ENCODE data around the gene FBF1. TPM values are rescaled to one million over a fixed set of nuclear protein-coding genes. Genes with fewer than 3 reads are reported as not detected.

Gene FBF1
- total RNA-seq, 1 experiment from 2014 or later = 8.3 TPM

GRCh38 chr17:75910699-75911098 is 30.1 kb downstream of the FBF1 start:
- H4K8ac ChIP-seq (replicated peaks; ENCODE audit: insufficient read length, low read depth, low read length) = no peak overlapping the region
- no peak overlapping the region for H4K5ac ChIP-seq (ENCODE audit: insufficient read length, low read depth, low read length)
- H2BK120ac ChIP-seq (ENCODE audit: low read depth, low read length, poor library complexity, severe bottlenecking) = no peak overlapping the region
- H2BK12ac ChIP-seq (ENCODE audit: insufficient read length, low read depth, low read length) = no peak overlapping the region
- H3K9me3 ChIP-seq (ENCODE audit: control insufficient read depth, low read depth, low read length) = no peaks in the 10 kb centered on the region
- no peak overlapping the region for H3K23ac ChIP-seq (ENCODE audit: insufficient read length, low read depth, low read length)
- no peak overlapping the region for H3K14ac ChIP-seq (ENCODE audit: insufficient read depth, low read length)
- H3K9me3 Mint-ChIP-seq = no peaks in the 10 kb centered on the region
- no peak overlapping the region for H2BK5ac ChIP-seq (ENCODE audit: insufficient read length, low read length)
- no peak overlapping the region for H2AFZ ChIP-seq (ENCODE audit: low read length)
- TF ChIP-seq CTCF (conservative IDR thresholded peaks at IDR 0.05) = no peak
- H3K4me3 Mint-ChIP-seq = no peak overlapping the region; a peak in 1 of 5 replicates
- H3K4me1 Mint-ChIP-seq = peaks cover 5% of the 10 kb centered on the region in 2 experiments; a peak in 2 of 4 replicates
- no peaks in the 10 kb centered on the region for H3K27me3 ChIP-seq (ENCODE audit: insufficient read depth, low read length)
- H2BK20ac ChIP-seq (ENCODE audit: low read depth, low read length, poor library complexity, severe bottlenecking) = no peak overlapping the region
- peaks cover 3% of the 10 kb centered on the region for H3K23me2 ChIP-seq (ENCODE audit: insufficient read length, low read depth, low read length, poor library complexity, severe bottlenecking)
- no peak overlapping the region for H4K91ac ChIP-seq (ENCODE audit: insufficient read length, low read depth, low read length)
- H3K27ac Mint-ChIP-seq = peak overlapping the region in 2 of 3 experiments; percentile 49 to 72; a peak in 2 of 7 replicates
- no CpG with 5 or more reads among the region's 6 CpGs for WGBS (ENCODE audit: extremely low coverage, insufficient read length, low lambda C conversion rate)
- no peaks in the 10 kb centered on the region for H4K20me1 ChIP-seq (ENCODE audit: control insufficient read depth, insufficient read depth, insufficient read length)
- H3T11ph ChIP-seq (ENCODE audit: low read length) = no peak overlapping the region
- no peak overlapping the region for H3K18ac ChIP-seq (ENCODE audit: insufficient read length, low read depth, low read length)
- H3K4me1 ChIP-seq (ENCODE audit: insufficient read depth, low read length) = no peaks in the 10 kb centered on the region
- H3K79me1 ChIP-seq (ENCODE audit: insufficient read depth, low read depth, low read length, poor library complexity, severe bottlenecking) = no peaks in the 10 kb centered on the region
- no peak overlapping the region for H3K56ac ChIP-seq (ENCODE audit: insufficient read length, low read depth, low read length)
- DNase-seq = peak; percentile 75
- H3K4ac ChIP-seq (ENCODE audit: low read depth, low read length) = no peak overlapping the region
- H2BK15ac ChIP-seq (ENCODE audit: low read depth, low read length) = no peak overlapping the region
- no peaks in the 10 kb centered on the region for H3K79me2 ChIP-seq (ENCODE audit: insufficient read depth, low read length)
- peaks cover 0 to 7% (median 2%) of the 10 kb centered on the region in 3 experiments; a peak in 4 of 7 replicates for H3K36me3 Mint-ChIP-seq (ENCODE audit: insufficient read depth in 1 of 3, low read depth in 3 of 3)
- no peak overlapping the region for H3K4me2 ChIP-seq (ENCODE audit: insufficient read depth, insufficient read length, low read length)
- no peak overlapping the region for H3K9ac ChIP-seq (ENCODE audit: extremely low read depth, insufficient read length, low read length)
- no peak overlapping the region for H2AK5ac ChIP-seq (ENCODE audit: insufficient read length, low read length)
- no peaks in the 10 kb centered on the region for H3K27me3 Mint-ChIP-seq (ENCODE audit: low read depth)
- H3K27ac ChIP-seq (ENCODE audit: insufficient read length, low read depth, low read length) = no peak overlapping the region

All from H9 (cell line).